GM12875 (cell line): ENCODE data around the gene KLK4.

Experiments used
- H3K4me3 ChIP-seq: one replicate; pipeline ENCODE4 v1.5.1; 2011; ENCODE audit warnings: low read depth, low read length, control low read depth
- CTCF ChIP-seq: IDR thresholded peaks from 2 replicates; pipeline ENCODE4 v1.5.1; 2011; ENCODE audit warnings: low read depth, mild to moderate bottlenecking, control low read depth, inconsistent platforms, low read length, moderate library complexity, borderline replicate concordance; ENCODE audit not compliant: insufficient read depth

Gene KLK4

GRCh38 chr19:50894478-50895356 lies 16.5 kb downstream of the KLK4 start:
- H3K4me3 ChIP-seq, result no peak overlapping the region
- TF ChIP-seq CTCF, result no peak

- TF ChIP-seq CTCF, result no peak; the same call in 1 of the 2 replicates
- no peak overlapping the region for H3K4me3 ChIP-seq
Observed at GRCh38 chr19:50893047-50893736, 18.0 kb downstream of the KLK4 start.

GRCh38 chr19:50891253-50891625 lies 20.0 kb downstream of the KLK4 start:
- H3K4me3 ChIP-seq, result no peak overlapping the region
- no peak for TF ChIP-seq CTCF

GRCh38 chr19:50890422-50891252 lies 20.6 kb downstream of the KLK4 start:
- H3K4me3 ChIP-seq, result no peak overlapping the region
- no peak for TF ChIP-seq CTCF

- no peak overlapping the region for H3K4me3 ChIP-seq
- no peak for TF ChIP-seq CTCF
Observed at GRCh38 chr19:50889638-50890037, 21.6 kb downstream of the KLK4 start.

GRCh38 chr19:50882188-50882587 lies 29.0 kb downstream of the KLK4 start:
- TF ChIP-seq CTCF, result peak; percentile 7; the same call in 1 of the 2 replicates
- no peak overlapping the region for H3K4me3 ChIP-seq
